Peyer's patch (tissue), 4 donors: Measurements from ENCODE around the gene PSMB1.

Source experiments
- POLR2A ChIP-seq, 2 donors: fragments of 450-650 bp; IDR thresholded peaks; one replicate each; pipeline ENCODE4 v1.5.1; 2017; ENCODE audit warnings: antibody characterized with exemption in 2 of 2, mild to moderate bottlenecking in 2 of 2, moderate library complexity in 2 of 2
- TF ChIP-seq, protein P1 (sequence below), 6 experiments: fragments of 450-650 bp in 4 of 6; fragments of 200-600 bp in 2 of 6; sonication (generic) in 1 of 6; IDR thresholded peaks; one replicate each; pipeline ENCODE4 v1.5.1; 2017 to 2019; ENCODE audit warnings: antibody characterized with exemption in 6 of 6, mild to moderate bottlenecking in 3 of 6, moderate library complexity in 1 of 6

- TF ChIP-seq, protein P1, sequence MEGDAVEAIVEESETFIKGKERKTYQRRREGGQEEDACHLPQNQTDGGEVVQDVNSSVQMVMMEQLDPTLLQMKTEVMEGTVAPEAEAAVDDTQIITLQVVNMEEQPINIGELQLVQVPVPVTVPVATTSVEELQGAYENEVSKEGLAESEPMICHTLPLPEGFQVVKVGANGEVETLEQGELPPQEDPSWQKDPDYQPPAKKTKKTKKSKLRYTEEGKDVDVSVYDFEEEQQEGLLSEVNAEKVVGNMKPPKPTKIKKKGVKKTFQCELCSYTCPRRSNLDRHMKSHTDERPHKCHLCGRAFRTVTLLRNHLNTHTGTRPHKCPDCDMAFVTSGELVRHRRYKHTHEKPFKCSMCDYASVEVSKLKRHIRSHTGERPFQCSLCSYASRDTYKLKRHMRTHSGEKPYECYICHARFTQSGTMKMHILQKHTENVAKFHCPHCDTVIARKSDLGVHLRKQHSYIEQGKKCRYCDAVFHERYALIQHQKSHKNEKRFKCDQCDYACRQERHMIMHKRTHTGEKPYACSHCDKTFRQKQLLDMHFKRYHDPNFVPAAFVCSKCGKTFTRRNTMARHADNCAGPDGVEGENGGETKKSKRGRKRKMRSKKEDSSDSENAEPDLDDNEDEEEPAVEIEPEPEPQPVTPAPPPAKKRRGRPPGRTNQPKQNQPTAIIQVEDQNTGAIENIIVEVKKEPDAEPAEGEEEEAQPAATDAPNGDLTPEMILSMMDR (IDR thresholded peaks at IDR 0.05), result no peak
- no peak for TF ChIP-seq POLR2A (IDR thresholded peaks at IDR 0.05)
Observed at GRCh38 chr6:170553534-170554012, 466 bp upstream of the PSMB1 start.
